ENCODE measurements around the gene MSMP.

Gene MSMP

GRCh38 chr9:35732800-35733541, 21.1 kb downstream of the MSMP start:
- Histone ChIP-seq H3K36me3 (ENCODE audit: control insufficient read depth in 1 of 2, insufficient read depth in 2 of 2, low read length in 2 of 2) (peaks cover 29 to 34% of the 10 kb centered on the region in 2 donors), H3K27me3 (ENCODE audit: control insufficient read depth in 1 of 2, insufficient read depth in 2 of 2, low read length in 2 of 2) (no peaks in the 10 kb centered on the region), H3K27ac (ENCODE audit: low read depth, low read length) (peak overlapping the region; percentile 97), H3K4me3 (ENCODE audit: low read depth in 1 of 2, low read length in 2 of 2) (peak overlapping the region; percentile 89 to 94), H3K9me3 (ENCODE audit: control insufficient read depth in 1 of 2, low read length in 2 of 2) (no peaks in the 10 kb centered on the region), H3K9ac (ENCODE audit: low read depth in 1 of 2, low read length in 2 of 2) (peak overlapping the region; percentile 96 to 97), H3K4me1 (ENCODE audit: control insufficient read depth in 1 of 2, insufficient read depth in 2 of 2, low read length in 2 of 2) (peaks cover 47 to 49% of the 10 kb centered on the region in 2 donors)

DNA sequence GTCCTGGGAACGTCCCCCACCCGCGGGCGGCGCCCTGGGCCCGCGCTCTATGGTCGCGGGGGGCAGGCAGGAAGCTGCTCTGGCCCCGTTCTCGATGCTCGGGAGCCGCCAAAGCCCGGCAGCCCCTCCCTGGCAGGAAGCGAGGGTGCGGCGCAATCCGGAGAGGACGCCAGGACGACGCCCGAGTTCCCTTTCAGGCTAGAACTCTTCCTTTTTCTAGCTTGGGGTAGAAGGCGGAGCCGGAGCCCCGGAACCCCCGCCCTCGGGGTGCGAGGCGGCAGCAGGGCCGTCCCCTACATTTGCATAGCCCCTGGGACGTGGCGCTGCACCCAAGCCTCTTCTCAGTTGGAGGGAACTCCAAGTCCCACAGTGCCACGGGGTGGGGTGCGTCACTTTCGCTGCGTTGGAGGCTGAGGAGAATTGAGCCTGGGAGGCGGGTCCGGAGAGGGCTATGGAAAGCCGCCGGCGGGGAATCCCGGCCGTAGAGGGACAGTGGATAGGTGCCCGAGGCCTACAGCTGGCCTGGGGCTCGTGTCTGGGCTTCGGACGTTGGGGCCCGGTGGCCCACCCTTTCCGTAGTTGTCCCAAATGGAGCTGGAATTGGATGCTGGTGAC, 21.8 kb downstream of the MSMP start, which contains the start of the genes CREB3 and TLN1:
Gene CREB3 (plus strand): TSS at position 482 of the 615 bp plus-strand sequence. CDS start 107 bp downstream, at position 589.
Gene TLN1 (minus strand): TSS at position 11 of the 615 bp plus-strand sequence. CDS start 6,501 bp downstream, outside the sequence.
- peaks cover 23 to 31% of the 10 kb centered on the region in 2 donors for H3K36me3 ChIP-seq (ENCODE audit: control insufficient read depth in 1 of 2, insufficient read depth in 2 of 2, low read length in 2 of 2)
- peak within 1 kb of the TSS; percentile 97 for H3K27ac ChIP-seq (ENCODE audit: low read depth, low read length)
- H3K4me1 ChIP-seq (ENCODE audit: control insufficient read depth in 1 of 2, insufficient read depth in 2 of 2, low read length in 2 of 2) = peaks cover 54 to 56% of the 10 kb centered on the region in 2 donors
- no peaks in the 10 kb centered on the region for H3K27me3 ChIP-seq (ENCODE audit: control insufficient read depth in 1 of 2, insufficient read depth in 2 of 2, low read length in 2 of 2)
- no peaks in the 10 kb centered on the region for H3K9me3 ChIP-seq (ENCODE audit: control insufficient read depth in 1 of 2, low read length in 2 of 2)
- peak within 1 kb of the TSS; percentile 97 for H3K9ac ChIP-seq (ENCODE audit: low read depth in 1 of 2, low read length in 2 of 2)
- H3K4me3 ChIP-seq (ENCODE audit: low read depth in 1 of 2, low read length in 2 of 2) = peak within 1 kb of the TSS; percentile 89 to 94

GRCh38 chr9:35731415-35732184, 22.5 kb downstream of the MSMP start:
- peaks cover 17 to 24% of the 10 kb centered on the region in 2 donors for H3K36me3 ChIP-seq (ENCODE audit: control insufficient read depth in 1 of 2, insufficient read depth in 2 of 2, low read length in 2 of 2)
- H3K9me3 ChIP-seq (ENCODE audit: control insufficient read depth in 1 of 2, low read length in 2 of 2) = no peaks in the 10 kb centered on the region
- peaks cover 61 to 63% of the 10 kb centered on the region in 2 donors for H3K4me1 ChIP-seq (ENCODE audit: control insufficient read depth in 1 of 2, insufficient read depth in 2 of 2, low read length in 2 of 2)
- H3K27ac ChIP-seq (ENCODE audit: low read depth, low read length) = peak overlapping the region; percentile 97
- peak overlapping the region; percentile 89 to 97 for H3K9ac ChIP-seq (ENCODE audit: low read depth in 1 of 2, low read length in 2 of 2)
- peak overlapping the region; percentile 89 to 93 for H3K4me3 ChIP-seq (ENCODE audit: low read depth in 1 of 2, low read length in 2 of 2)
- H3K27me3 ChIP-seq (ENCODE audit: control insufficient read depth in 1 of 2, insufficient read depth in 2 of 2, low read length in 2 of 2) = no peaks in the 10 kb centered on the region

DNA sequence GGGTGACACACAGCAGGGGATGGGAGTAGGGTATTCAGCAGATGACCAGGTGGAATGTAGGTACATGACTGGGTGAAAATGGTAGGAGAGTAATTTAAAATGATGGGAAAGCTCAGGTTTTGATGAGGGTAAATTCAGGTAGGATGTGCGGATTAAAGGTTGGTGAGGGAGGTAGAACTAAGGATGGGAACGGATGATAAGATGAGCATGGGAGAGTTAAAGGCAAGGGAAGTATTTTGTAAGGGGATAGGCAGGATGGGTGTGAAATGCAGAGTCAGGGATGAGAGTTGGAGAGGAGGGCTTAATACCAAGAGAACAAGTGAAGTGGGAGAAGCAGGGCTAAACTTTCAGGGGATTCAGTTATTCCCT, 23.6 kb downstream of the MSMP start:
- H3K9me3 ChIP-seq (ENCODE audit: control insufficient read depth in 1 of 2, low read length in 2 of 2) = no peaks in the 10 kb centered on the region
- no peaks in the 10 kb centered on the region for H3K27me3 ChIP-seq (ENCODE audit: control insufficient read depth in 1 of 2, insufficient read depth in 2 of 2, low read length in 2 of 2)
- peak overlapping the region; percentile 97 for H3K27ac ChIP-seq (ENCODE audit: low read depth, low read length)
- H3K4me3 ChIP-seq (ENCODE audit: low read depth in 1 of 2, low read length in 2 of 2) = peak overlapping the region; percentile 89 to 93
- H3K9ac ChIP-seq (ENCODE audit: low read depth in 1 of 2, low read length in 2 of 2) = peak overlapping the region; percentile 89 to 97
- peaks cover 66 to 69% of the 10 kb centered on the region in 2 donors for H3K4me1 ChIP-seq (ENCODE audit: control insufficient read depth in 1 of 2, insufficient read depth in 2 of 2, low read length in 2 of 2)
- peaks cover 6 to 14% of the 10 kb centered on the region in 2 donors for H3K36me3 ChIP-seq (ENCODE audit: control insufficient read depth in 1 of 2, insufficient read depth in 2 of 2, low read length in 2 of 2)

- H3K27me3 ChIP-seq (ENCODE audit: control insufficient read depth in 1 of 2, insufficient read depth in 2 of 2, low read length in 2 of 2) = no peaks in the 10 kb centered on the region
- H3K4me1 ChIP-seq (ENCODE audit: control insufficient read depth in 1 of 2, insufficient read depth in 2 of 2, low read length in 2 of 2) = peaks cover 68 to 69% of the 10 kb centered on the region in 2 donors
- H3K9me3 ChIP-seq (ENCODE audit: control insufficient read depth in 1 of 2, low read length in 2 of 2) = no peaks in the 10 kb centered on the region
- H3K4me3 ChIP-seq (ENCODE audit: low read depth in 1 of 2, low read length in 2 of 2) = peak overlapping the region; percentile 89 to 93
- peak overlapping the region; percentile 89 to 97 for H3K9ac ChIP-seq (ENCODE audit: low read depth in 1 of 2, low read length in 2 of 2)
- H3K36me3 ChIP-seq (ENCODE audit: control insufficient read depth in 1 of 2, insufficient read depth in 2 of 2, low read length in 2 of 2) = peaks cover 6 to 14% of the 10 kb centered on the region in 2 donors
- H3K27ac ChIP-seq (ENCODE audit: low read depth, low read length) = peak overlapping the region; percentile 97
These were observed 24.2 kb downstream of the MSMP start for GRCh38 chr9:35729700-35730485.

DNA sequence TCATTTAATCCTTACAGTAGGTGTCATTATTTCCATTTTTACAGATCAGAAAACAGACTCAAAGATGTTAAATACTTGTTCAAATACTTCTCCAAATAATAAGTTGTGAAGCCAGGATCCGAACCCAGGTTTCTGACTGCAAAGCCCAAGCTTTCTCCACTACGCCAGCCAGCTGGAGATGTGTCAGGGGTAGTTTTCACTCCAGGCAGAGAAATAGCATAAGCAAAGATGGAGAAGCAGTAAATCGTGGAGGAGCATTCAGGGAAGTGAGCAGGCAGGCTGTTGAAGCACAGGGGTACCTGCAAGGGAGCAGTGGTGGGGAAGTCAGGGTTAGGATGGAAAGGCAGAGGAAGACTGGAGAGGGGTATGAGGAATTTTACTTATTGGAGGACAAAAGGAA, 25.0 kb downstream of the MSMP start:
- no peaks in the 10 kb centered on the region for H3K9me3 ChIP-seq (ENCODE audit: control insufficient read depth in 1 of 2, low read length in 2 of 2)
- peak overlapping the region; percentile 89 to 93 for H3K4me3 ChIP-seq (ENCODE audit: low read depth in 1 of 2, low read length in 2 of 2)

GRCh38 chr9:35728041-35728971, 25.8 kb downstream of the MSMP start:
- H3K4me3 ChIP-seq (ENCODE audit: low read depth in 1 of 2, low read length in 2 of 2) = peak overlapping the region; percentile 55 to 93
- H3K9ac ChIP-seq (ENCODE audit: low read depth in 1 of 2, low read length in 2 of 2) = peak overlapping the region; percentile 51 to 57
- peaks cover 55 to 62% of the 10 kb centered on the region in 2 donors for H3K4me1 ChIP-seq (ENCODE audit: control insufficient read depth in 1 of 2, insufficient read depth in 2 of 2, low read length in 2 of 2)
- no peaks in the 10 kb centered on the region for H3K27me3 ChIP-seq (ENCODE audit: control insufficient read depth in 1 of 2, insufficient read depth in 2 of 2, low read length in 2 of 2)
- H3K36me3 ChIP-seq (ENCODE audit: control insufficient read depth in 1 of 2, insufficient read depth in 2 of 2, low read length in 2 of 2) = peaks cover 22 to 27% of the 10 kb centered on the region in 2 donors
- peak overlapping the region; percentile 70 for H3K27ac ChIP-seq (ENCODE audit: low read depth, low read length)
- no peaks in the 10 kb centered on the region for H3K9me3 ChIP-seq (ENCODE audit: control insufficient read depth in 1 of 2, low read length in 2 of 2)

More for the DNA sequence above, 25.0 kb downstream of the MSMP start:
- no peaks in the 10 kb centered on the region for H3K27me3 ChIP-seq (ENCODE audit: control insufficient read depth in 1 of 2, insufficient read depth in 2 of 2, low read length in 2 of 2)
- peaks cover 14 to 19% of the 10 kb centered on the region in 2 donors for H3K36me3 ChIP-seq (ENCODE audit: control insufficient read depth in 1 of 2, insufficient read depth in 2 of 2, low read length in 2 of 2)
- peak overlapping the region; percentile 38 for H3K27ac ChIP-seq (ENCODE audit: low read depth, low read length)
- H3K4me1 ChIP-seq (ENCODE audit: control insufficient read depth in 1 of 2, insufficient read depth in 2 of 2, low read length in 2 of 2) = peaks cover 63 to 68% of the 10 kb centered on the region in 2 donors
- peak overlapping the region; percentile 29 to 89 for H3K9ac ChIP-seq (ENCODE audit: low read depth in 1 of 2, low read length in 2 of 2)

DNA sequence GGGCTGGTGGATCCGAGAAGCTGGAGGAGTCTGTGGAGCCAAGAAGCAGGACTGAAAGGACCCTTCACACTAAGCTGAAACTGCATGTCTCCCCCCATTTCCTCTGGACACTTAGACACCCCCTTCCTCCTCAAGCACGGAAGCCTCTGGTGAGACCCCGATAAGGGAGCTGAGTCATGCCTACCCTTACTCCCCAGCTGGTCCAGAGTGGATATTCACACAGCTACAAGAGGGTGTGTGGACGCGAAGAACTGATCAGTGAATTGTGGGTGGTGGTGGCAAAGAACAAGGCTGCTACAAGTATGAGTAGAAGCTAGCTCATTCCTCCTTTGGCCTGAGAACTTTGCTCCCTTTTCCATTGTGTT, 26.4 kb downstream of the MSMP start:
- H3K9ac ChIP-seq (ENCODE audit: low read depth in 1 of 2, low read length in 2 of 2) = peak overlapping the region; percentile 51 to 55
- peak overlapping the region; percentile 55 to 93 for H3K4me3 ChIP-seq (ENCODE audit: low read depth in 1 of 2, low read length in 2 of 2)
- peaks cover 50 to 56% of the 10 kb centered on the region in 2 donors for H3K4me1 ChIP-seq (ENCODE audit: control insufficient read depth in 1 of 2, insufficient read depth in 2 of 2, low read length in 2 of 2)
- no peaks in the 10 kb centered on the region for H3K27me3 ChIP-seq (ENCODE audit: control insufficient read depth in 1 of 2, insufficient read depth in 2 of 2, low read length in 2 of 2)
- peaks cover 25 to 34% of the 10 kb centered on the region in 2 donors for H3K36me3 ChIP-seq (ENCODE audit: control insufficient read depth in 1 of 2, insufficient read depth in 2 of 2, low read length in 2 of 2)
- no peaks in the 10 kb centered on the region for H3K9me3 ChIP-seq (ENCODE audit: control insufficient read depth in 1 of 2, low read length in 2 of 2)
- peak overlapping the region; percentile 62 for H3K27ac ChIP-seq (ENCODE audit: low read depth, low read length)

Data from duodenal mucosa (tissue), 2 donors.